IPS-15b (cell line): ENCODE data around the gene PSRC1.

Experiments
- H3K27me3 ChIP-seq: one replicate; pipeline ENCODE4 v1.6.1; 2013; ENCODE audit warnings: low read length; ENCODE audit not compliant: control insufficient read depth, insufficient read depth
- H3K36me3 ChIP-seq: one replicate; pipeline ENCODE4 v1.6.1; 2013; ENCODE audit warnings: low read length; ENCODE audit not compliant: control insufficient read depth, insufficient read depth
- H3K4me1 ChIP-seq: one replicate; pipeline ENCODE4 v1.6.1; 2013; ENCODE audit warnings: mild to moderate bottlenecking, low read length; ENCODE audit not compliant: control insufficient read depth, insufficient read depth
- H3K4me3 ChIP-seq: one replicate; pipeline ENCODE4 v1.5.1; 2013; ENCODE audit warnings: low read depth, low read length
- H3K9ac ChIP-seq: one replicate; pipeline ENCODE4 v1.6.1; 2013; ENCODE audit warnings: low read depth, mild to moderate bottlenecking, low read length
- H3K9me3 ChIP-seq: one replicate; pipeline ENCODE4 v1.6.1; 2013; ENCODE audit warnings: mild to moderate bottlenecking, low read length; ENCODE audit not compliant: control insufficient read depth, insufficient read depth

The PSRC1 gene

GRCh38 chr1:109269212-109269980 is 13.5 kb downstream of the PSRC1 start:
- Histone ChIP-seq H3K4me1 (peaks cover 3% of the 10 kb centered on the region), H3K9ac (no peak overlapping the region), H3K27me3 (no peaks in the 10 kb centered on the region), H3K36me3 (peaks cover 65% of the 10 kb centered on the region), H3K9me3 (no peaks in the 10 kb centered on the region), H3K4me3 (no peak overlapping the region)

GRCh38 chr1:109268431-109269211 is 14.3 kb downstream of the PSRC1 start:
- H3K27me3 ChIP-seq, result no peaks in the 10 kb centered on the region
- no peak overlapping the region for H3K4me3 ChIP-seq
- H3K4me1 ChIP-seq, result no peaks in the 10 kb centered on the region
- no peaks in the 10 kb centered on the region for H3K9me3 ChIP-seq
- H3K9ac ChIP-seq, result no peak overlapping the region
- peaks cover 65% of the 10 kb centered on the region for H3K36me3 ChIP-seq

GRCh38 chr1:109267743-109268300 is 15.1 kb downstream of the PSRC1 start:
- no peak overlapping the region for H3K4me3 ChIP-seq
- no peaks in the 10 kb centered on the region for H3K4me1 ChIP-seq
- H3K27me3 ChIP-seq, result no peaks in the 10 kb centered on the region
- H3K36me3 ChIP-seq, result peaks cover 69% of the 10 kb centered on the region
- no peak overlapping the region for H3K9ac ChIP-seq
- H3K9me3 ChIP-seq, result no peaks in the 10 kb centered on the region

GRCh38 chr1:109266965-109267364 is 16.0 kb downstream of the PSRC1 start:
- Histone ChIP-seq H3K9me3 (no peaks in the 10 kb centered on the region), H3K27me3 (no peaks in the 10 kb centered on the region), H3K36me3 (peaks cover 70% of the 10 kb centered on the region), H3K4me1 (no peaks in the 10 kb centered on the region), H3K4me3 (no peak overlapping the region), H3K9ac (no peak overlapping the region)

- no peaks in the 10 kb centered on the region for H3K4me1 ChIP-seq
- peaks cover 69% of the 10 kb centered on the region for H3K36me3 ChIP-seq
- H3K9ac ChIP-seq, result no peak overlapping the region
- no peak overlapping the region for H3K4me3 ChIP-seq
- no peaks in the 10 kb centered on the region for H3K27me3 ChIP-seq
- no peaks in the 10 kb centered on the region for H3K9me3 ChIP-seq
These were observed 17.1 kb downstream of the PSRC1 start for GRCh38 chr1:109265741-109266330.

- no peak overlapping the region for H3K4me3 ChIP-seq
- no peaks in the 10 kb centered on the region for H3K27me3 ChIP-seq
- no peaks in the 10 kb centered on the region for H3K9me3 ChIP-seq
- H3K36me3 ChIP-seq, result peaks cover 62% of the 10 kb centered on the region
- H3K4me1 ChIP-seq, result peaks cover 4% of the 10 kb centered on the region
- H3K9ac ChIP-seq, result no peak overlapping the region
These were observed 17.9 kb downstream of the PSRC1 start for GRCh38 chr1:109265016-109265415.

- Histone ChIP-seq H3K9ac (no peak overlapping the region), H3K27me3 (no peaks in the 10 kb centered on the region), H3K4me1 (peaks cover 6% of the 10 kb centered on the region), H3K36me3 (peaks cover 56% of the 10 kb centered on the region), H3K9me3 (no peaks in the 10 kb centered on the region), H3K4me3 (no peak overlapping the region)
These were observed 18.6 kb downstream of the PSRC1 start for GRCh38 chr1:109264379-109264755.

- H3K9ac ChIP-seq, result no peak overlapping the region
- H3K4me3 ChIP-seq, result no peak overlapping the region
- peaks cover 10% of the 10 kb centered on the region for H3K4me1 ChIP-seq
- no peaks in the 10 kb centered on the region for H3K9me3 ChIP-seq
- H3K36me3 ChIP-seq, result peaks cover 51% of the 10 kb centered on the region
- H3K27me3 ChIP-seq, result no peaks in the 10 kb centered on the region
These were observed 19.2 kb downstream of the PSRC1 start for GRCh38 chr1:109263597-109264378.

GRCh38 chr1:109263234-109263596 is 19.7 kb downstream of the PSRC1 start:
- H3K36me3 ChIP-seq, result peaks cover 51% of the 10 kb centered on the region
- H3K4me1 ChIP-seq, result peaks cover 10% of the 10 kb centered on the region
- H3K4me3 ChIP-seq, result no peak overlapping the region
- no peaks in the 10 kb centered on the region for H3K9me3 ChIP-seq
- H3K27me3 ChIP-seq, result no peaks in the 10 kb centered on the region
- H3K9ac ChIP-seq, result no peak overlapping the region

- Histone ChIP-seq H3K9me3 (no peaks in the 10 kb centered on the region), H3K36me3 (peaks cover 46% of the 10 kb centered on the region), H3K4me3 (no peak overlapping the region), H3K4me1 (peaks cover 10% of the 10 kb centered on the region), H3K27me3 (no peaks in the 10 kb centered on the region), H3K9ac (no peak overlapping the region)
These were observed 20.5 kb downstream of the PSRC1 start for GRCh38 chr1:109262231-109263055.
